Endothelial cell of umbilical vein (primary cell): ENCODE data around the gene JTB. TPM values are rescaled to one million over a fixed set of nuclear protein-coding genes. Genes with fewer than 3 reads are reported as not detected.

Source experiments
- BruUV-seq: library from RNA; stranded (reverse); fragments of 400-500 nt; replicated peaks from 2 replicates; lab custom pipeline; 2021; lab: Mats Ljungman, UMichigan
- CTCF ChIA-PET: fragments of 300-600, 350-600 bp; sonication (Branson Sonifier 250); formaldehyde crosslinking; loops from one replicate; lab custom pipeline; 2021; ENCODE audit warnings: antibody characterized with exemption, inconsistent platforms; lab: Charles Lee
- POLR2A ChIA-PET: fragments of 300-600, 350-600 bp; sonication (Branson Sonifier 250); formaldehyde crosslinking; loops from one replicate; lab custom pipeline; 2021; ENCODE audit warnings: antibody characterized with exemption, inconsistent platforms; lab: Charles Lee
- DNase-seq: peaks from one replicate; pipeline ENCODE4 v3.0.0-alpha.2; 2011; ENCODE audit warnings: low read depth, low spot score
- FAIRE-seq: peaks from 2 replicates; lab custom pipeline; 2011; peaks lifted over from hg19 to GRCh38; lab: Jason Lieb, UNC
- H2AFZ ChIP-seq: 2 replicates; pipeline ENCODE4 v1.6.0; 2012; ENCODE audit warnings: low read depth, low read length, control low read depth, inconsistent platforms
- H3K27ac ChIP-seq: 2 replicates; pipeline ENCODE4 v1.5.1; 2011; ENCODE audit warnings: low read depth, mild to moderate bottlenecking, control low read depth, low read length, moderate library complexity; ENCODE audit not compliant: insufficient read depth
- H3K27me3 ChIP-seq, 2 experiments: 2 replicates each; pipeline versions ENCODE4 v1.6.0 to v1.6.1; 2011; ENCODE audit warnings: low read length in 2 of 2, mixed read lengths in 1 of 2; ENCODE audit not compliant: control insufficient read depth in 2 of 2, insufficient read depth in 2 of 2
- H3K36me3 ChIP-seq, 2 experiments: 2 replicates in 1 of 2; 3 replicates in 1 of 2; pipeline ENCODE4 v1.5.1; 2011; ENCODE audit warnings: low read length in 2 of 2, mild to moderate bottlenecking in 1 of 2, moderate library complexity in 1 of 2; ENCODE audit not compliant: control insufficient read depth in 2 of 2, insufficient read depth in 2 of 2; ENCODE audit errors: extremely low read depth in 1 of 2
- H3K4me1 ChIP-seq: 3 replicates; pipeline ENCODE4 v1.5.1; 2011; ENCODE audit warnings: mild to moderate bottlenecking, low read length; ENCODE audit not compliant: control insufficient read depth, insufficient read depth; ENCODE audit errors: extremely low read depth
- H3K4me2 ChIP-seq: 2 replicates; pipeline ENCODE4 v1.6.1; 2011; ENCODE audit warnings: low read length, control low read depth, mixed read lengths; ENCODE audit not compliant: insufficient read depth
- H3K4me3 ChIP-seq, 3 experiments: fragments of 200-600 bp in 1 of 3; sonication (generic), shearing (Covaris generic) in 1 of 3; replicated peaks in 1 of 3; 2 replicates each; pipeline ENCODE4 v1.5.1; 2011 to 2016; ENCODE audit warnings: control low read depth in 3 of 3, low read length in 3 of 3, mild to moderate bottlenecking in 2 of 3, inconsistent platforms in 1 of 3, low read depth in 1 of 3, moderate library complexity in 1 of 3; ENCODE audit not compliant: insufficient read depth in 1 of 3
- H3K79me2 ChIP-seq: 2 replicates; pipeline ENCODE4 v1.6.0; 2012; ENCODE audit warnings: low read length, inconsistent platforms; ENCODE audit not compliant: control insufficient read depth, insufficient read depth
- H3K9ac ChIP-seq: replicated peaks from 2 replicates; pipeline ENCODE3; 2011; ENCODE audit warnings: low read length, control low read depth; ENCODE audit not compliant: insufficient read depth; ENCODE audit errors: extremely low read depth
- H3K9me1 ChIP-seq: replicated peaks from 3 replicates; pipeline ENCODE4 v1.6.0; 2011; ENCODE audit warnings: mild to moderate bottlenecking, low read length; ENCODE audit not compliant: control insufficient read depth, insufficient read depth; ENCODE audit errors: extremely low read depth
- H3K9me3 ChIP-seq: replicated peaks from 2 replicates; pipeline ENCODE4 v1.5.1; 2012; ENCODE audit warnings: low read length, inconsistent platforms; ENCODE audit not compliant: control insufficient read depth, insufficient read depth
- H4K20me1 ChIP-seq: replicated peaks from 2 replicates; pipeline ENCODE3; 2011; ENCODE audit warnings: mild to moderate bottlenecking, low read length; ENCODE audit not compliant: control insufficient read depth, insufficient read depth; ENCODE audit errors: extremely low read depth
- EZH2 ChIP-seq: IDR thresholded peaks from 2 replicates; pipeline ENCODE4 v1.6.1; 2012; ENCODE audit warnings: borderline replicate concordance, low read depth, mild to moderate bottlenecking, moderate library complexity, low read length, inconsistent platforms; ENCODE audit not compliant: severe bottlenecking
- FOS ChIP-seq: IDR thresholded peaks from 2 replicates; pipeline ENCODE4 v1.6.1; 2011; ENCODE audit warnings: mild to moderate bottlenecking, low read length, moderate library complexity, borderline replicate concordance; ENCODE audit not compliant: insufficient read depth
- GATA2 ChIP-seq: IDR thresholded peaks from 2 replicates; pipeline ENCODE4 v1.7.0; 2011; ENCODE audit warnings: low read depth, mild to moderate bottlenecking, moderate library complexity, mixed read lengths, low read length; ENCODE audit not compliant: insufficient read length, insufficient read depth
- JUN ChIP-seq: IDR thresholded peaks from 2 replicates; pipeline ENCODE4 v1.6.1; 2011; ENCODE audit warnings: borderline replicate concordance, low read depth; ENCODE audit not compliant: insufficient read length, insufficient read depth
- MYC ChIP-seq: IDR thresholded peaks from one replicate; pipeline ENCODE4 v1.6.1; 2011; ENCODE audit warnings: mild to moderate bottlenecking, low read depth, low read length
- POLR2A ChIP-seq: IDR thresholded peaks from 2 replicates; pipeline ENCODE4 v1.6.1; 2012; ENCODE audit warnings: low read depth, mild to moderate bottlenecking, control low read depth, low read length
- POLR2AphosphoS5 ChIP-seq: IDR thresholded peaks from 2 replicates; pipeline ENCODE4 v1.6.1; 2012; ENCODE audit warnings: low read depth, mild to moderate bottlenecking, control low read depth, low read length, moderate library complexity; ENCODE audit not compliant: insufficient read depth
- dilution Hi-C: fragments of 300-500 bp; cut with MboI; formaldehyde crosslinking; loops from one replicate; pipeline ENCODE4 v1.15.0; 2019; ENCODE audit warnings: low sequenced_read_pairs; ENCODE audit not compliant: extremely low pct_ligation_motif_present
- intact Hi-C: fragments of 100-400 bp; cut with micrococcal nuclease; formaldehyde crosslinking; loops from one replicate; pipeline ENCODE4 v1.10.0; 2022
- polyA plus RNA-seq, 4 experiments: library from polyadenylated mRNA; depleted of rRNA in 3 of 4; stranded (reverse) in 3 of 4; unstranded in 1 of 4; fragments of >200 nt; gene quantifications; 2 replicates each; pipeline versions ENCODE4 v1.2.1 to v1.2.3, GENCODE V29; 2011 to 2012; ENCODE audit warnings: missing spikeins in 1 of 4
- total RNA-seq: library from RNA; stranded (reverse); gene quantifications from 2 replicates; pipeline ENCODE4 v1.2.3, GENCODE V29; 2021
- TF ChIP-seq, protein P1 (sequence below): IDR thresholded peaks from 2 replicates; pipeline ENCODE4 v1.6.1; 2011; ENCODE audit not compliant: insufficient read depth, insufficient read length
- TF ChIP-seq, protein P2 (sequence below), 2 donors: IDR thresholded peaks; 1 replicate in 1 of 2; 2 replicates in 1 of 2; pipeline ENCODE4 v1.5.1; 2011; ENCODE audit warnings: low read length in 2 of 2, mild to moderate bottlenecking in 2 of 2, moderate library complexity in 2 of 2, control low read depth in 1 of 2, inconsistent platforms in 1 of 2, low read depth in 1 of 2; ENCODE audit not compliant: insufficient read depth in 1 of 2; ENCODE audit errors: extremely low read depth in 1 of 2

Gene JTB
- total and polyA plus RNA-seq, 2 donors (not counting 3 experiments of a cell fraction or from before 2014, with no cell fraction given), result 90.2 to 149 TPM

DNA sequence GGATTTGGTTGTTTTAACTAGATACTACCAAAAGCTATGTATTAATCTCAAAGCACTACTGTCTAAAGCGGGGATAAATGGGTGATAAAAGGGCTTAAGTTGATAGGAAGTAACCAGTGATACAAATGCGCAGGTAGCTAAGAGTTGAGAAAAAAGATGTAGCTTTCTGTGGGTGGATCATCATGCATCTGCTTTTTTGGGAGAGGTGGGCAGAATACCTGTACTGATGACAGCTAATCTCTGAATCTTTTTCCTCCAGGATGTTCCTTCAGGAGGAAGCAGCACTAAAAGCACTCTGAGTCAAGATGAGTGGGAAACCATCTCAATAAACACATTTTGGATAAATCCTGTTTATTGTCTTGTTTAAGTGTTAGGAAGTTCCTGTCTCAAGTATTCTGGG lies 14.3 kb upstream of the JTB start:
- peak overlapping the region; percentile 3 to 79 (median 15) for H3K4me3 ChIP-seq
- no peaks in the 10 kb centered on the region for H3K9me3 ChIP-seq
- no peak overlapping the region for H2AFZ ChIP-seq
- no peaks in the 10 kb centered on the region for H3K27me3 ChIP-seq
- peak overlapping the region; percentile 95 for H3K4me2 ChIP-seq
- H3K9ac ChIP-seq, result peak overlapping the region; percentile 91
- ChIA-PET CTCF (no interaction called here), POLR2A (interaction anchor here (0.6 kb wide), 1 partner anchor 141 kb away, joined by 10 read pairs; no protein-coding TSS in a partner anchor)
- H3K9me1 ChIP-seq, result no peaks in the 10 kb centered on the region
- FAIRE-seq, result no peak
- H3K79me2 ChIP-seq, result peaks cover 21% of the 10 kb centered on the region
- no TSS peak for BruUV-seq
- H3K4me1 ChIP-seq, result peaks cover 19% of the 10 kb centered on the region
- intact Hi-C loops (loop anchor here (5.0 to 10.0 kb wide), 3 partner anchors 163 to 1960 kb away; partner anchors contain the start of gene NUP210L), dilution Hi-C loops (no loop called here)
- H4K20me1 ChIP-seq, result no peaks in the 10 kb centered on the region
- peak overlapping the region; percentile 90 for H3K27ac ChIP-seq
- TF ChIP-seq EZH2, result no peak
- TF ChIP-seq GATA2, result no peak
- no peak for TF ChIP-seq JUN
- TF ChIP-seq POLR2A, result no peak
- TF ChIP-seq POLR2AphosphoS5, result no peak
- TF ChIP-seq MYC, result no peak
- TF ChIP-seq, protein P1, sequence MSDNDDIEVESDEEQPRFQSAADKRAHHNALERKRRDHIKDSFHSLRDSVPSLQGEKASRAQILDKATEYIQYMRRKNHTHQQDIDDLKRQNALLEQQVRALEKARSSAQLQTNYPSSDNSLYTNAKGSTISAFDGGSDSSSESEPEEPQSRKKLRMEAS, result no peak
- TF ChIP-seq, protein P2, sequence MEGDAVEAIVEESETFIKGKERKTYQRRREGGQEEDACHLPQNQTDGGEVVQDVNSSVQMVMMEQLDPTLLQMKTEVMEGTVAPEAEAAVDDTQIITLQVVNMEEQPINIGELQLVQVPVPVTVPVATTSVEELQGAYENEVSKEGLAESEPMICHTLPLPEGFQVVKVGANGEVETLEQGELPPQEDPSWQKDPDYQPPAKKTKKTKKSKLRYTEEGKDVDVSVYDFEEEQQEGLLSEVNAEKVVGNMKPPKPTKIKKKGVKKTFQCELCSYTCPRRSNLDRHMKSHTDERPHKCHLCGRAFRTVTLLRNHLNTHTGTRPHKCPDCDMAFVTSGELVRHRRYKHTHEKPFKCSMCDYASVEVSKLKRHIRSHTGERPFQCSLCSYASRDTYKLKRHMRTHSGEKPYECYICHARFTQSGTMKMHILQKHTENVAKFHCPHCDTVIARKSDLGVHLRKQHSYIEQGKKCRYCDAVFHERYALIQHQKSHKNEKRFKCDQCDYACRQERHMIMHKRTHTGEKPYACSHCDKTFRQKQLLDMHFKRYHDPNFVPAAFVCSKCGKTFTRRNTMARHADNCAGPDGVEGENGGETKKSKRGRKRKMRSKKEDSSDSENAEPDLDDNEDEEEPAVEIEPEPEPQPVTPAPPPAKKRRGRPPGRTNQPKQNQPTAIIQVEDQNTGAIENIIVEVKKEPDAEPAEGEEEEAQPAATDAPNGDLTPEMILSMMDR (IDR thresholded peaks at IDR 0.05; ENCODE audit: extremely low read depth in 1 of 2, insufficient read depth in 1 of 2, low read depth in 1 of 2, low read length in 2 of 2), result no peak
- no peak for TF ChIP-seq FOS
- DNase-seq, result no peak
- peaks cover 9 to 10% of the 10 kb centered on the region in 2 experiments for H3K36me3 ChIP-seq
